Activated CD4-positive, alpha-beta T cell treated with anti-CD3 and anti-CD28 coated beads, Interleukin-2, amount 10 ng/mL, durations not matched to agents 7 days and 5 days (primary cell): ENCODE data around the gene PHF11. TPM values are rescaled to one million over a fixed set of nuclear protein-coding genes. Genes with fewer than 3 reads are reported as not detected.
A peak's percentile ranks its signal among the peaks of the same experiment; 100 is the strongest.

Experiments used
- CTCF ChIA-PET: fragments of 350-600 bp; sonication (Branson Sonifier 250); formaldehyde crosslinking; loops from one replicate; lab custom pipeline; 2021; ENCODE audit warnings: antibody characterized with exemption; lab: Charles Lee
- POLR2A ChIA-PET: fragments of 350-600 bp; sonication (Branson Sonifier 250); formaldehyde crosslinking; loops from one replicate; lab custom pipeline; 2021; ENCODE audit warnings: antibody characterized with exemption; lab: Charles Lee
- DNase-seq: peaks from one replicate; pipeline ENCODE4 v3.0.0-alpha.2; 2020
- H3K27ac Mint-ChIP-seq: one replicate; pipeline ENCODE4 v1.8.0; 2021; ENCODE audit warnings: mild to moderate bottlenecking, moderate library complexity, mixed read lengths
- H3K27me3 Mint-ChIP-seq: one replicate; pipeline ENCODE4 v1.8.0; 2021; ENCODE audit warnings: mixed read lengths
- H3K36me3 Mint-ChIP-seq: one replicate; pipeline ENCODE4 v1.8.0; 2021; ENCODE audit warnings: low read depth, mixed read lengths
- H3K4me1 Mint-ChIP-seq: one replicate; pipeline ENCODE4 v1.8.0; 2021; ENCODE audit warnings: mixed read lengths
- H3K4me3 Mint-ChIP-seq: one replicate; pipeline ENCODE4 v1.8.0; 2021; ENCODE audit warnings: mild to moderate bottlenecking, moderate library complexity, mixed read lengths
- H3K9me3 Mint-ChIP-seq: one replicate; pipeline ENCODE4 v1.8.0; 2021; ENCODE audit warnings: mixed read lengths
- total RNA-seq, 2 experiments: library from RNA; stranded (reverse); gene quantifications; one replicate each; pipeline ENCODE4 v1.2.3, GENCODE V29; 2021

PHF11 gene
- 100 to 1,000 TPM; 130 to 144 TPM for total RNA-seq

DNA sequence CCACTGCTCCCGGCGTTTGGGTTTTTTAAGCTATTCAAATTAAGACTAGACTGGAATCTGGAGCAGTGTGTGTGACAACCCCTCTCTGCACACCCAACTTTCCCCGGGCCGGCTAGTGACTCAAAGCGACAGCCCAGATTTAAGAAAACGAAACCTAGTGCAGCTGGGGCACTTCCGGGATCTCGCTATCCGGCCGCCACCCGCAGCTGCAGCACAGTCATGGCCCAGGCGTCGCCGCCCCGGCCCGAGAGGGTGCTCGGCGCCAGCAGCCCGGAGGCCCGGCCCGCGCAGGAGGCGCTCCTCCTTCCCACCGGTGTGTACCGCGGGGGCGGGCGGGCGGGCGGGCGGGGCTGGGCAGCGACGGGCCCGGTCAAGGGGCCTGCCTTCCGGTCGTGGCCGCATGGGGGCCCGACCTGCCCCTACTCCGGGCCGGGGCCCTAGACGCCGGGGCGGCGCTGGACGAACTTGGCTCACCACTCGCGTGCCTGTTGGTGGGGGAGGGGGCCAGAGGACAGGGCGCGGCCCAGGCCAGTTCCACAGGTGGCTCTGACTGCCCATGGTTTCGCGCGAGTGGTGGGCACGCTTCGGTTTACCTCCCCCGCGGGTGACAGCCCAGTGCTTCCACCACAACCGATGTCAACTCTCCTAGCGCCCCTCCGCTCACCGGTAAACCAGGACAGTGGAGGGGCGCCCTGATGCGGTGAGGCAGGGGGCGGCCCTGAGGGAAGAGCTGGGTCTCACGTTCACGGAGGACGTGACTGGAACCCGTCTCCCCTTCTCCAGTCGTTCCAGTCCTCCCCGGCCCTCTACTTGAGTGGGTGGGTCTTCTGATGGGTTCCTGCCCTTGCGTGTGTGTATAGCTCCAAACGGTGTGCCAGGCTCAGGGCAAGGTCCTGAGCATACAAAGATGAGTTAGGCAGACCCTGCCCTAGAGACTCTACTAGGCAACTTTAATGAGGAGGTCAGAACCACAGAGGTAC, at the start of gene PHF11:
Gene PHF11, plus strand, starts transcription at position 171 of the 980 bp plus-strand sequence. Its CDS starts 49 bp downstream, at position 220.
- no peaks in the 10 kb centered on the region for H3K9me3 Mint-ChIP-seq
- no peaks in the 10 kb centered on the region for H3K27me3 Mint-ChIP-seq
- ChIA-PET CTCF (interaction anchor here (1.1 to 5.5 kb wide), 6 partner anchors 10 to 56 kb away, joined by 3 to 24 read pairs (median 5); partner anchors contain the start of genes CAB39L and SETDB2), POLR2A (interaction anchor here (0.6 to 1.9 kb wide), 4 partner anchors 36 to 1258 kb away, joined by 3 to 14 read pairs (median 3); partner anchors contain the start of genes CAB39L and SETDB2)
- H3K27ac Mint-ChIP-seq = peak within 1 kb of the TSS; percentile 100
- H3K4me1 Mint-ChIP-seq = peaks cover 63% of the 10 kb centered on the region
- H3K36me3 Mint-ChIP-seq = peaks cover 55% of the 10 kb centered on the region
- DNase-seq = peak; percentile 91
- H3K4me3 Mint-ChIP-seq = peak within 1 kb of the TSS; percentile 98

- Mint-ChIP-seq H3K36me3 (peaks cover 37% of the 10 kb centered on the region), H3K4me1 (peaks cover 71% of the 10 kb centered on the region), H3K9me3 (no peaks in the 10 kb centered on the region), H3K27ac (peak overlapping the region; percentile 13), H3K27me3 (no peaks in the 10 kb centered on the region), H3K4me3 (peak overlapping the region; percentile 73)
- POLR2A ChIA-PET = interaction anchor here (0.7 kb wide), 1 partner anchor 17 kb away, joined by 3 read pairs; no protein-coding TSS in a partner anchor
- no peak for DNase-seq
- CTCF ChIA-PET = interaction anchor here (0.5 to 2.3 kb wide), 4 partner anchors 8 to 127 kb away, joined by 3 to 8 read pairs (median 4); no protein-coding TSS in a partner anchor
These were observed 49.3 kb upstream of the PHF11 start for GRCh38 chr13:49446473-49446872.

DNA sequence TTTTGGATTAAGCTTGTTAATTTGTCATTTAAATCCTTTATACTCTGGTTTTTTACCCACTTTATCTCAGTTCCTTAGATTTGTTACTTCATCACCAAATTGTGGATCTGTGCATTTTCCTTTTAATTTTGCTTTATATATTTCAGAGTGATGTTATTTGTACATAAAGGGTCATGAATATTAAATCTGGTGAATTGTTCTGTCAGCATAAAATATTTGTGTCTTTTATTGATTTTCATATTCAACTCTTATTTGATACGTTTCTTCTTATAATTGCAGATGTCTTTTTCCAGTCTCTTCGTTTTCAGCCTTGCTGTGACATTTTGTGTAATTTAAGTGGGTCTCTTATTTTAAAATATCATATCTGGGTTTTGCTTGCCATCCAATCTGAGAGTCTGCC, 47.0 kb upstream of the PHF11 start:
- no peak for DNase-seq
- Mint-ChIP-seq H3K27me3 (no peaks in the 10 kb centered on the region), H3K4me1 (peaks cover 57% of the 10 kb centered on the region), H3K36me3 (peaks cover 52% of the 10 kb centered on the region), H3K9me3 (no peaks in the 10 kb centered on the region), H3K27ac (no peak overlapping the region), H3K4me3 (no peak overlapping the region)
- CTCF ChIA-PET = no interaction called here
- POLR2A ChIA-PET = no interaction called here

- Mint-ChIP-seq H3K4me3 (no peak overlapping the region), H3K27ac (no peak overlapping the region), H3K27me3 (no peaks in the 10 kb centered on the region), H3K4me1 (peaks cover 66% of the 10 kb centered on the region), H3K9me3 (no peaks in the 10 kb centered on the region), H3K36me3 (peaks cover 58% of the 10 kb centered on the region)
- ChIA-PET POLR2A (no interaction called here), CTCF (no interaction called here)
- no peak for DNase-seq
These were observed 45.5 kb upstream of the PHF11 start for GRCh38 chr13:49450105-49450819.

DNA sequence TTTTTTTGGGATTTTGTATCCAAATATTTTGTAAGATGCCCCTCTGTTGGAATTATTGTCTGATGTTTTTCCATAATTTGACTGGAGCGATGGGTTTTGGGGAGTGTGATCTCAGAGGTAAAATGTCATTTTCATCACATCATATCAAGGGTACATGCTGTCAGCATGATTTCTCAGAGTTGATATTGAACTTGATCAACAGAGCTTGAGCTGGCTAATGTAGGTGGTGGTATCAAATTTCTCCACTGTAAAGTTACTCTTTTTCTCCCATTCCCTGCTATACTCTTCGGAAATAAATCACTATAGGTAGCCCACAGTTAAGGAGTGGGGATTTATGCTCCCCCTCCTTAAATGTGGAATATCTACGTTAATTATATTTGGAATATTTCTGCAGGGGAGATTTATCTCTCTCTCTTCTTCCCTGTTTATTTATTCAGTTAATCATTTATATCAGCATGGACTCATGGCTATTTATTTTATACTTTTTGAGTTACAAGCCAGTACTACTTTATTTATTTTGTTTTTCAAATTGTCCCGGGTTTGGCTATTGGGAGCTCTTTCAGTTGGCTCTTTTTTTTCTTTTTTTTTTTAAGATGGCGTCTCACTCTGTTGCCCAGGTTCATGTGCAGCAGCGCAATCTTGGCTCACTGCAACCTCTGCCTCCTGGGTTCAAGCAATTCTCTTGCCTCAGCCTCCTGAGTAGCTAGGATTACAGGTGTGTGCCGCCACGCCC, 42.9 kb upstream of the PHF11 start:
- CTCF ChIA-PET = interaction anchor here (1.0 to 1.9 kb wide), 2 partner anchors 9 to 43 kb away, joined by 5 to 6 read pairs; partner anchors contain the start of genes CAB39L, PHF11 and SETDB2
- H3K27me3 Mint-ChIP-seq = no peaks in the 10 kb centered on the region

DNA sequence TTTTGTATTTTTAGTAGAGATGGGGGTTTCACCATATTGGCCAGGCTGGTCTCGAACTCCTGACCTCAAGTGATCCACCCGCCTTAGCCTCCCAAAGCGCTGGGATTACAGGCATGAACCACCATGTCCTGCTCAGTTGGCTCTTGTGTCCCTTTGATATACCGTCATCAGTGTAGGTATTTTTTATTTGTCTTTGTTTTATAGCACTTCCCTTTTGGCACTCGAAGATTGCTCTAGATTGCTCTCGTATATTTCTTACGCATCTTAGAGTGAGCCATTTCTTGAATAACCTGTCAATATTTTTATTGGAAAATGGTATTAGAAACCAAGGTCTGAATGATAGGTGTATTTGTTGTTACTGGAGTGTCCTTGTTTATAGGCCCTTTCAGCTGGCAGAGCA, 42.3 kb upstream of the PHF11 start:
- Mint-ChIP-seq H3K27ac (no peak overlapping the region), H3K9me3 (no peaks in the 10 kb centered on the region), H3K36me3 (peaks cover 48% of the 10 kb centered on the region), H3K4me3 (no peak overlapping the region), H3K27me3 (no peaks in the 10 kb centered on the region), H3K4me1 (peaks cover 41% of the 10 kb centered on the region)
- CTCF ChIA-PET = interaction anchor here (1.9 kb wide), 1 partner anchor 43 kb away, joined by 6 read pairs; the partner anchor contains the start of gene PHF11
- POLR2A ChIA-PET = no interaction called here
- DNase-seq = no peak

More for the DNA sequence above, 42.9 kb upstream of the PHF11 start:
- Mint-ChIP-seq H3K4me1 (peaks cover 46% of the 10 kb centered on the region), H3K36me3 (peaks cover 47% of the 10 kb centered on the region), H3K27ac (no peak overlapping the region), H3K4me3 (no peak overlapping the region), H3K9me3 (no peaks in the 10 kb centered on the region)
- DNase-seq = no peak
- POLR2A ChIA-PET = no interaction called here

GRCh38 chr13:49454388-49455006, 41.3 kb upstream of the PHF11 start:
- POLR2A ChIA-PET = interaction anchor here (1.0 kb wide), 1 partner anchor 10 kb away, joined by 3 read pairs; the partner anchor contains the start of gene SETDB2

GRCh38 chr13:49455007-49455398, 40.8 kb upstream of the PHF11 start:
- H3K27ac Mint-ChIP-seq = no peak overlapping the region
- CTCF ChIA-PET = interaction anchor here (0.6 to 2.2 kb wide), 3 partner anchors 10 to 136 kb away, joined by 3 to 8 read pairs (median 5); no protein-coding TSS in a partner anchor
- DNase-seq = no peak
- POLR2A ChIA-PET = interaction anchor here (1.0 kb wide), 1 partner anchor 10 kb away, joined by 3 read pairs; the partner anchor contains the start of gene SETDB2
- H3K4me3 Mint-ChIP-seq = no peak overlapping the region
- no peaks in the 10 kb centered on the region for H3K27me3 Mint-ChIP-seq
- H3K9me3 Mint-ChIP-seq = no peaks in the 10 kb centered on the region
- peaks cover 27% of the 10 kb centered on the region for H3K4me1 Mint-ChIP-seq
- H3K36me3 Mint-ChIP-seq = peaks cover 35% of the 10 kb centered on the region

More at GRCh38 chr13:49454388-49455006, 41.3 kb upstream of the PHF11 start:
- H3K4me3 Mint-ChIP-seq = no peak overlapping the region
- H3K27me3 Mint-ChIP-seq = no peaks in the 10 kb centered on the region
- H3K36me3 Mint-ChIP-seq = peaks cover 40% of the 10 kb centered on the region
- no peak for DNase-seq
- H3K9me3 Mint-ChIP-seq = no peaks in the 10 kb centered on the region
- peak overlapping the region; percentile 31 for H3K27ac Mint-ChIP-seq
- H3K4me1 Mint-ChIP-seq = peaks cover 32% of the 10 kb centered on the region
- CTCF ChIA-PET = interaction anchor here (0.6 to 2.2 kb wide), 3 partner anchors 9 to 136 kb away, joined by 4 to 8 read pairs (median 5); no protein-coding TSS in a partner anchor

GRCh38 chr13:49456156-49456555, 39.6 kb upstream of the PHF11 start:
- Mint-ChIP-seq H3K27me3 (no peaks in the 10 kb centered on the region), H3K36me3 (peaks cover 35% of the 10 kb centered on the region), H3K4me3 (no peak overlapping the region), H3K27ac (no peak overlapping the region), H3K9me3 (no peaks in the 10 kb centered on the region), H3K4me1 (peaks cover 20% of the 10 kb centered on the region)
- no peak for DNase-seq
- ChIA-PET CTCF (no interaction called here), POLR2A (no interaction called here)

DNA sequence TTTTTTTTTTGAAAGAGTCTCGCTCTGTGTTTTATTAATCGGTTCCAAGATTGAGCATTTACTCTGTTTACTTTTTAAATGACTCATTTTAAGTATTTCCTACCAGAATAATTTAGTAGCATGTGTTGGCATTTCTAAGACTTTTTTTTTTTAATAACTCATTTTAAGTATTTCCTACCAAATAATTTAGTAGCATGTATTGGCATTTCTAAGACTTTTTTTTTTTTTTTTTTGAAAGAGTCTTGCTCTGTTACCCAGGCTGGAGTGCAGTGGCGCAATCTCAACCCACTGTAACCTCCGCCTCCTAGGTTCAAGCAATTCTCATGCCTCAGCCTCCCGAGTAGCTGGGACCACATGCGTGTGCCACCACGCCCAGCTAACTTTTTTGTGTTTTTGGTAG, 38.5 kb upstream of the PHF11 start:
- peaks cover 20% of the 10 kb centered on the region for H3K4me1 Mint-ChIP-seq
- ChIA-PET POLR2A (no interaction called here), CTCF (no interaction called here)
- H3K27ac Mint-ChIP-seq = no peak overlapping the region
- H3K9me3 Mint-ChIP-seq = peaks cover 2% of the 10 kb centered on the region
- H3K27me3 Mint-ChIP-seq = no peaks in the 10 kb centered on the region
- H3K4me3 Mint-ChIP-seq = no peak overlapping the region
- DNase-seq = no peak
- H3K36me3 Mint-ChIP-seq = peaks cover 41% of the 10 kb centered on the region

DNA sequence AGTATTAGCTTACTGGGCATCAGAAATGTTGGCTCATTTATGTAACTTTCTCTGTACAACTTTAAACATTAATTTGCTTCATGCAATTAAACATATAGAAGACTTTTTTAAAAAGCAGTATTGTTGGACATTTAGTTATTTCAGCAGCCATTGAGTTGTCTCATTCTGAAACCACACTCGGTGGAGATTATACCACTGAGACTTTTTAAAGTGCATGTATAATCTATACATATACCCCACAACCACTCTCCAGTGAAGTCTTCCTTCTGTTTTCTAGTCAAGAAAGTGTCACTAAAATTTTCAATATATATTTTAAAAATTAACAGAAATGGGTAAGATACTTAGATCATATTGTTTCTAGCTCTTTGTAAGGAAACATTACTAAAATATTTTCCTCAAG, 36.2 kb upstream of the PHF11 start:
- DNase-seq = no peak

More for the DNA sequence above, 36.2 kb upstream of the PHF11 start:
- peaks cover 13% of the 10 kb centered on the region for H3K9me3 Mint-ChIP-seq
- peaks cover 45% of the 10 kb centered on the region for H3K36me3 Mint-ChIP-seq
- CTCF ChIA-PET = interaction anchor here (1.0 to 1.7 kb wide), 3 partner anchors 9 to 25 kb away, joined by 3 to 5 read pairs (median 3); no protein-coding TSS in a partner anchor
- POLR2A ChIA-PET = no interaction called here
- H3K4me3 Mint-ChIP-seq = no peak overlapping the region
- no peak overlapping the region for H3K27ac Mint-ChIP-seq
- peaks cover 7% of the 10 kb centered on the region for H3K4me1 Mint-ChIP-seq
- no peaks in the 10 kb centered on the region for H3K27me3 Mint-ChIP-seq
